GM06990 (cell line): Measurements from ENCODE around the gene KCNQ2.

Experiments used
- DNase-seq: peaks from one replicate; pipeline ENCODE4 v3.0.0-alpha.2; 2011; ENCODE audit not compliant: insufficient read length; ENCODE audit errors: extremely low read depth
- H3K27me3 ChIP-seq: replicated peaks from 2 replicates; pipeline ENCODE4 v1.6.0; 2011; ENCODE audit warnings: low read length; ENCODE audit not compliant: control insufficient read depth, insufficient read depth
- H3K36me3 ChIP-seq: 2 replicates; pipeline ENCODE4 v1.5.1; 2011; ENCODE audit warnings: low read length; ENCODE audit not compliant: control insufficient read depth, insufficient read depth
- H3K4me3 ChIP-seq: replicated peaks from 2 replicates; pipeline ENCODE4 v1.5.1; 2011; ENCODE audit warnings: low read depth, mild to moderate bottlenecking, control low read depth, low read length
- CTCF ChIP-seq: IDR thresholded peaks from 2 replicates; pipeline ENCODE4 v1.5.1; 2011; ENCODE audit warnings: low read length, control low read depth, mild to moderate bottlenecking, inconsistent platforms; ENCODE audit not compliant: insufficient read depth, poor library complexity, severe bottlenecking

The KCNQ2 gene

GRCh38 chr20:63366390-63367365 is 105.8 kb downstream of the KCNQ2 start:
- H3K27me3 ChIP-seq, result peaks cover 2% of the 10 kb centered on the region; the same call in 1 of the 2 replicates
- no peaks in the 10 kb centered on the region for H3K36me3 ChIP-seq
- no peak for DNase-seq
- H3K4me3 ChIP-seq, result no peak overlapping the region
- TF ChIP-seq CTCF, result no peak

GRCh38 chr20:63365601-63366389 is 106.7 kb downstream of the KCNQ2 start:
- H3K4me3 ChIP-seq, result no peak overlapping the region
- H3K27me3 ChIP-seq, result peaks cover 2% of the 10 kb centered on the region; the same call in 1 of the 2 replicates
- no peak for TF ChIP-seq CTCF
- H3K36me3 ChIP-seq, result no peaks in the 10 kb centered on the region
- no peak for DNase-seq

DNA sequence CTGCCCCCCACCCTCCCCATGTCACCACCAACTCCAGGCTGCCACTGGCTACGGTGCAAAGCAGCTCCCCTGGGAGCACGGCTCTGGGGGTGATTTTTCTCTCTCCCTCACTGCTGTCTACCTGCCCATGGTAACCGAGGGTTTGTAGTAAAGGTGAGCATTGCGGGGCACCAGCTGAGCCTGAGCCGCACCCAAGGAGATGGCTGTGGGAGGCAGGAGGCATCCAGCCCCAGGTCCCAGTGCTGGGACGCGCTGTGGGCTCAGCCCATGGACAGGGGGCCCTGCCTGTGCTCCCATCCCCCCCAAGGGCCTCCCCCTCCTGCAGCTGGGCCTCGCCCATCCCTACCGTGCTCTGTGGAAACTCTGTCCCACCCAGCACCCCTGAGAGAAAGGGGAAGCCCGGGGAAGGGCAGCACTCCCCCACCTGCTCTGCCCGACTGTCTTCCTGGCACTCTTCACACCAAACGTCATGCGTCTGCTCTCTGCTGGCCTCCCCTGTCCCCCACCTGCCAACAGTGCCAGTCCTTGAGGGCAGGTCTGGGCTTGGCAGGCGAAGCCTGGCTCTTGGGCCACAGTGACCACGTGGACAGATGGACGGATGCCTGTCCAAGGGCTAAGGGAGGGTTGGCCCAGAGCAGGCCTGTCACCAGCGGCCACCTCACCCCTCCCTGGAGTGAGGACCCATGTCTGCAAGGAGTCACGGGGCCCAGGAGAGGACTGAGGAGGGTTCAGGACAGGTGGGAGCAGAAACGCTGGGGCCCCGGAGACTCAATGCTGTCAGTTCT is 107.5 kb downstream of the KCNQ2 start:
- DNase-seq, result no peak
- no peak overlapping the region for H3K4me3 ChIP-seq
- no peak for TF ChIP-seq CTCF
- peaks cover 2% of the 10 kb centered on the region; the same call in 1 of the 2 replicates for H3K27me3 ChIP-seq
- no peaks in the 10 kb centered on the region for H3K36me3 ChIP-seq

- TF ChIP-seq CTCF, result no peak
- no peaks in the 10 kb centered on the region for H3K36me3 ChIP-seq
- DNase-seq, result no peak
- H3K4me3 ChIP-seq, result no peak overlapping the region
- peaks cover 2% of the 10 kb centered on the region; the same call in 1 of the 2 replicates for H3K27me3 ChIP-seq
Measured at GRCh38 chr20:63363981-63364561, 108.4 kb downstream of the KCNQ2 start.
